K562 (cell line): ENCODE data around the gene ODF2. TPM values are rescaled to one million over a fixed set of nuclear protein-coding genes. Genes with fewer than 3 reads are reported as not detected.

ENCODE experiments used
- C11orf30 ChIP-seq: fragments of 450-650 bp; IDR thresholded peaks from 2 replicates; pipeline ENCODE4 v1.6.1; 2016; ENCODE audit warnings: low read depth, mild to moderate bottlenecking
- polyA plus RNA-seq, 8 experiments: library from polyadenylated mRNA; depleted of rRNA in 4 of 8; stranded (reverse) in 5 of 8; unstranded in 3 of 8; fragments of >200 nt; fragmentation: Nextera tagmentation in 2 of 8; fragmentation: Illumina TruSeq in 1 of 8; extraction: Ambion mirVana in 2 of 8; extraction: Trizol in 1 of 8; gene quantifications; 2 replicates each; pipeline versions ENCODE4 v1.2.1 to v1.2.3, GENCODE V29; 2011 to 2014; ENCODE audit warnings: inconsistent platforms in 1 of 8, missing spikeins in 1 of 8
- total RNA-seq, 7 experiments: library from RNA; depleted of rRNA in 6 of 7; stranded (reverse); fragments of >200 nt in 6 of 7; fragmentation: Illumina TruSeq in 2 of 7; extraction: Trizol in 2 of 7; gene quantifications; 2 replicates each; pipeline versions ENCODE4 v1.2.1 to v1.2.3, GENCODE V29; 2011 to 2021; ENCODE audit warnings: low replicate concordance in 1 of 7
- TF ChIP-seq, protein P1 (sequence below): fragments of 450-650 bp; IDR thresholded peaks from 2 replicates; pipeline ENCODE4 v1.6.1; 2016; ENCODE audit warnings: low read depth

The ODF2 gene
- total and polyA plus RNA-seq, 9 of the 15 experiments (the other 6 are each of a cell fraction or from before 2014, with no cell fraction given): 16.5 to 83.2 (median 69.7) TPM

DNA sequence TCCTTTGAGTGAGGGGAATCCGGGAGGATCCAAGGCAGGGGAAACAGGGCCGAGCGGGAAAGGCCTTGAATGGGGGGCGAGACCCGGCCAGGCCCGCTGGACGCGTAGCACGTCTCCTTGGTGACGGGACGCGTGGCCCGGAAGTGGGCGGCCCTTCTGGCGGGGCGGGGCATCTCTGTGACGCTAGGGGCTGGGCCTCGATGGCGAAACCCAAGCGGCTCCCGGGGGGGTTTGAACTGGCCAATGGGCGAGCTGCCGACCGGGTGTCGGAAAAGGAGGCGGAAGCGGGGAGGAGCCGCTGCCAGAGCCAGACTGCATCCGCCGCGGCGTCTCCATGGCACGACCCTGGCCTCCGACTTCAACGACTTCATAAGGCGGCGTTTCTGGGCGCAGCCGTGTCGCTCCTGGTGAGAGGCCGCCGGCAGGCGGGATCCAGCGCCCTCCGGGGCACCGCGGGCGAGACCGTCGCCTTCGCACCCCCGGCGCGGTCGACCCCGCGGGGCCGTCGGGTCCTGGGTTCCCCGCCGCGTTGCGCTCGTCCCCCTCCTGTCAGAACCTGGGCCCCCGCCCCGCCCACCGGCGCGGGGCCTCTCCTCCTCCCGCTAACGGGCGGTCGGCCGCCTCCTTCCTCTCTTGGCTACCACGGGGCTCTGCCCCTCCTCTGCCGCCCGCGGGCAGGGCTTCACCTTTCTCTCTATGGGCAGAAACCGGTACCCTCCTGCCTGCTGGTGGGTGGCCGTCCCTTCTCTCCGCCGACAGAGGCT is at the start of gene ODF2 (continued):
- TF ChIP-seq, protein P1, sequence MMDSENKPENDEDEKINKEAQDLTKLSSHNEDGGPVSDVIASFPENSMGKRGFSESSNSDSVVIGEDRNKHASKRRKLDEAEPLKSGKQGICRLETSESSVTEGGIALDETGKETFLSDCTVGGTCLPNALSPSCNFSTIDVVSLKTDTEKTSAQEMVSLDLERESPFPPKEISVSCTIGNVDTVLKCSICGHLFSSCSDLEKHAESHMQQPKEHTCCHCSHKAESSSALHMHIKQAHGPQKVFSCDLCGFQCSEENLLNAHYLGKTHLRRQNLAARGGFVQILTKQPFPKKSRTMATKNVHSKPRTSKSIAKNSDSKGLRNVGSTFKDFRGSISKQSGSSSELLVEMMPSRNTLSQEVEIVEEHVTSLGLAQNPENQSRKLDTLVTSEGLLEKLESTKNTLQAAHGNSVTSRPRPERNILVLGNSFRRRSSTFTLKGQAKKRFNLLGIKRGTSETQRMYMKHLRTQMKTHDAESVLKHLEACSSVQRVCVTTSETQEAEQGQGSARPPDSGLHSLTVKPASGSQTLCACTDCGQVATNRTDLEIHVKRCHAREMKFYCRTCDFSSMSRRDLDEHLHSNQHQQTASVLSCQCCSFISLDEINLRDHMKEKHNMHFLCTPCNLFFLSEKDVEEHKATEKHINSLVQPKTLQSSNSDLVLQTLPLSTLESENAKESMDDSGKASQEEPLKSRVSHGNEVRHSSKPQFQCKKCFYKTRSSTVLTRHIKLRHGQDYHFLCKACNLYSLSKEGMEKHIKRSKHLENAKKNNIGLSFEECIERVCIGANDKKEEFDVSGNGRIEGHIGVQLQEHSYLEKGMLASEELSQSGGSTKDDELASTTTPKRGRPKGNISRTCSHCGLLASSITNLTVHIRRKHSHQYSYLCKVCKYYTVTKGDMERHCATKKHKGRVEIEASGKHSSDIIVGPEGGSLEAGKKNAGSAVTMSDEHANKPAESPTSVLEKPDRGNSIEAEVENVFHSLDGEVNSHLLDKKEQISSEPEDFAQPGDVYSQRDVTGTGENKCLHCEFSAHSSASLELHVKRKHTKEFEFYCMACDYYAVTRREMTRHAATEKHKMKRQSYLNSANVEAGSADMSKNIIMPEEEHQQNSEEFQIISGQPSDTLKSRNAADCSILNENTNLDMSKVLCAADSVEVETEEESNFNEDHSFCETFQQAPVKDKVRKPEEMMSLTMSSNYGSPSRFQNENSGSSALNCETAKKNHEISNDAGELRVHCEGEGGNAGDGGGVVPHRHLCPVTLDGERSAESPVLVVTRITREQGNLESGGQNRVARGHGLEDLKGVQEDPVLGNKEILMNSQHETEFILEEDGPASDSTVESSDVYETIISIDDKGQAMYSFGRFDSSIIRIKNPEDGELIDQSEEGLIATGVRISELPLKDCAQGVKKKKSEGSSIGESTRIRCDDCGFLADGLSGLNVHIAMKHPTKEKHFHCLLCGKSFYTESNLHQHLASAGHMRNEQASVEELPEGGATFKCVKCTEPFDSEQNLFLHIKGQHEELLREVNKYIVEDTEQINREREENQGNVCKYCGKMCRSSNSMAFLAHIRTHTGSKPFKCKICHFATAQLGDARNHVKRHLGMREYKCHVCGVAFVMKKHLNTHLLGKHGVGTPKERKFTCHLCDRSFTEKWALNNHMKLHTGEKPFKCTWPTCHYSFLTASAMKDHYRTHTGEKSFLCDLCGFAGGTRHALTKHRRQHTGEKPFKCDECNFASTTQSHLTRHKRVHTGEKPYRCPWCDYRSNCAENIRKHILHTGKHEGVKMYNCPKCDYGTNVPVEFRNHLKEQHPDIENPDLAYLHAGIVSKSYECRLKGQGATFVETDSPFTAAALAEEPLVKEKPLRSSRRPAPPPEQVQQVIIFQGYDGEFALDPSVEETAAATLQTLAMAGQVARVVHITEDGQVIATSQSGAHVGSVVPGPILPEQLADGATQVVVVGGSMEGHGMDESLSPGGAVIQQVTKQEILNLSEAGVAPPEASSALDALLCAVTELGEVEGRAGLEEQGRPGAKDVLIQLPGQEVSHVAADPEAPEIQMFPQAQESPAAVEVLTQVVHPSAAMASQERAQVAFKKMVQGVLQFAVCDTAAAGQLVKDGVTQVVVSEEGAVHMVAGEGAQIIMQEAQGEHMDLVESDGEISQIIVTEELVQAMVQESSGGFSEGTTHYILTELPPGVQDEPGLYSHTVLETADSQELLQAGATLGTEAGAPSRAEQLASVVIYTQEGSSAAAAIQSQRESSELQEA: no peak
- TF ChIP-seq C11orf30: no peak
